GM23248 (cell line): ENCODE results near the gene IRAK1.

Experiments used
- EZH2 ChIP-seq: fragments of 200-600 bp; sonication (generic); IDR thresholded peaks from 2 replicates; pipeline ENCODE4 v1.6.1; 2018; ENCODE audit warnings: antibody characterized with exemption, mild to moderate bottlenecking; ENCODE audit not compliant: insufficient read depth, poor library complexity, severe bottlenecking
- EZH2phosphoT487 ChIP-seq: fragments of 200-600 bp; sonication (generic); IDR thresholded peaks from 2 replicates; pipeline ENCODE4 v1.6.1; 2018; ENCODE audit warnings: antibody characterized with exemption, moderate library complexity, mild to moderate bottlenecking, low read depth; ENCODE audit not compliant: insufficient read depth

DNA sequence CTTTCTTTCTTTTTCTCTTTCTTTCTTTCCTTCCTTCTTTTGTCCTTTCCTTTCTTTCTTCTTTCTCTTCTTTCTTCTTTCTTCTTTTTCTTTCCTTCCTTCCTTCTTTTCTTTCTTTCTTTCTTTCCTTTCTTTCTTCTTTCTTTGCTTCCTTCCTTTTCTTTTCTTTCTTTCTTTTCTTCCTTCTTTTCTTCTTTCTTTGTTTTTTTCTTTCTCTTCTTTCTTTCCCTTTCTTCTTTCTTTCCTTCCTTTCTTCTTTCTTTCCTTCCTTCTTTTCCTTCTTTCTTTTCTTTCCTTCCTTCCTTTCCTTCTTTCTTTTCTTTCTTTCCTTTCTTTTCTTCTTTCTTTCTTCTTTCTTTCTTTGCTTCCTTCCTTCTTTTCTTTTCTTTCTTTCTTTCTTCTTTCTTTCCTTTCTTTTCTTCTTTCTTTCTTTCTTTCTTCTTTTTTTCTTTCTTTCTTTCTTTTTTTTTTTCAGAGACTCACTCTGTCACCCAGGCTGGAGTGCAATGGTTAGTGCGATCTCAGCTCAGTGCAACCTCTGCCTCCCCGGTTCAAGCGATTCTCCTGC lies 28.6 kb downstream of the IRAK1 start:
- TF ChIP-seq EZH2 (no peak), EZH2phosphoT487 (no peak)
